ENCODE data around the gene TMEM121.
"Not testable (repeated sequence)": the region's sequence is repeated elsewhere in the genome, so short reads cannot be mapped to it uniquely, and the experiment has no call there.

The TMEM121 gene

GRCh38 chr14:105528586-105529318, 2.4 kb downstream of the TMEM121 start:
- no peak for DNase-seq (ENCODE audit: low read depth, low spot score)

- no peak for DNase-seq (ENCODE audit: low read depth, low spot score)
Measured at GRCh38 chr14:105529319-105529568, 2.9 kb downstream of the TMEM121 start.

GRCh38 chr14:105529569-105530284, 3.3 kb downstream of the TMEM121 start:
- no peak for DNase-seq (ENCODE audit: low read depth, low spot score)

GRCh38 chr14:105530285-105531087, 4.1 kb downstream of the TMEM121 start:
- DNase-seq (ENCODE audit: low read depth, low spot score): no peak

- no peak for DNase-seq (ENCODE audit: low read depth, low spot score)
Measured at GRCh38 chr14:105531088-105531893, 4.9 kb downstream of the TMEM121 start.

DNA sequence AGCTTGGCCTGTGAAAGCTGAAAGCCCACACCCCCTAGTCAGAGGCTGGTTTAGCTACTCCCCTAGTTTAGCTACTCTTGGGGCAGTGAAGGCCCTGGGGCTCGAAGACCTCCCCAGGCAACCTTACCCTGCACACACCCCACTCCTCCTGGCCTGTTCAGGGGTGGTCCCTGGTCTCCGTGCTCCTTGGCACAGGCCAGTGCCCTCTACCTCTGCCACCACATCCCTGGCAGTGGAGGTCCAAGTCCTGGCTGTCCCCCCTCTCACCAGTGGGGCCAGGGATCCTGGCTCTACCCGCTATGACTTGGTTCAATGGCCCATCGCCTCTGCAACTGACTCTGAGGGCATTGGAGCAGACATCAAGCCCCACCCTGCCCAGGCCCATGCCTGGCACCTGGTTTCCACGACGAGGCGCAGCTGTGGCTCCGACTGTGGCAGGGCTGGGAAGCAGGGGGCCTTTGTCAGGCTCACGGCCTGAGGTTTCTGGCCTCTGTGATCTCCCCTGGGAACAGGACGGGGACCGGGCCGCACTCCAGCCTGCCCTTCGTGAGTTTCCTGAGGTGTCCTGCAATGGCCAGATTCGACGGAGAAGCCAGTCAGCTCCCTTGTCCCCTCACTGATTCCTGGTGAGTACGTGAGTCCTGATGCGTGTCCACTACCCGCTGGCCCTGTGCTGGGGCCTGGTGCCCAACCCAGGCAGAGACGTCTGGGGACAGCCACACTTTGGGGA, 5.7 kb downstream of the TMEM121 start:
- DNase-seq (ENCODE audit: low read depth, low spot score): no peak

DNA sequence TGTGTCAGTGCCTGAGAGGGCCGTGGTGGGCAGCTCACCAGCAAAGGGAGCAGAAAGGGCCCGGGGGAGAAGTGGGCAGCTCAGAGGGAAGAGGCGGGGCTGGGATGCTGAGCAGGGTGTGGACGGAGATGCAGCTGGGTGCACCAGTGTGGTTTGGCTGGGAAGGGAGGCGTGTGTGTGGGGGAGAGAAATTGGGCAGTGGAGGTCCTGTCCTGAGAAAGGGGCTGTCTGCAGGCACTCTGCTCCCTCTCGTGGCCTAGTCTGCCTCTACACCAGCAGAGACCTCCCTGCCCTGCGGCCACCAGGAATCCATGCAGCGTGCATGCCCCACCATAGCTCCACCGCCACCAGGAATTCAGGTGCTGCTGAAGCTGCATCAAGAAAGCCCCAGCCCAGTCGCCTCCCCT, 6.4 kb downstream of the TMEM121 start:
- no peak for DNase-seq (ENCODE audit: low read depth, low spot score)

GRCh38 chr14:105533391-105533790, 7.0 kb downstream of the TMEM121 start:
- DNase-seq (ENCODE audit: low read depth, low spot score): no peak

GRCh38 chr14:105533811-105534498, 7.6 kb downstream of the TMEM121 start:
- DNase-seq (ENCODE audit: low read depth, low spot score): no peak

DNA sequence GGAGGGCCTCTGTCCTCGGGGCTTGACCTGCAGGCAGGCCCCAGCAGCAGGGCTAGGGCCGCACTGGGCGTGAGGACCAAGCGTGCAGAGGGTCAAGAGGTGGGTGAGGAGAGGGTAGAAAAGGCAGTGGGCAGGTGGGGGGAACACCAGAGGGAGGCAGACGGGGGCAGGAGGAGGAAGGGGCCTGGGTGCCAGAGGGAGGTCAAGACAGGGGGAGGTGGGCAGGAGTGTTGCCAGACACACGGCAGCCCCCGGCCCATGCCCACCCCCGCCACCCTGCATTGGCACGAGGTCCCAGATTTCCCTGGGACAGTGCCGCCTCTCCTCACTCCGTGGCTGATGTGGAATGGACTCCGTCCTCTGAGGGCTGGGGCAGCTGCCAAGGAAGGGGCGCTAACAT, 8.2 kb downstream of the TMEM121 start:
- DNase-seq (ENCODE audit: low read depth, low spot score): no peak

DNA sequence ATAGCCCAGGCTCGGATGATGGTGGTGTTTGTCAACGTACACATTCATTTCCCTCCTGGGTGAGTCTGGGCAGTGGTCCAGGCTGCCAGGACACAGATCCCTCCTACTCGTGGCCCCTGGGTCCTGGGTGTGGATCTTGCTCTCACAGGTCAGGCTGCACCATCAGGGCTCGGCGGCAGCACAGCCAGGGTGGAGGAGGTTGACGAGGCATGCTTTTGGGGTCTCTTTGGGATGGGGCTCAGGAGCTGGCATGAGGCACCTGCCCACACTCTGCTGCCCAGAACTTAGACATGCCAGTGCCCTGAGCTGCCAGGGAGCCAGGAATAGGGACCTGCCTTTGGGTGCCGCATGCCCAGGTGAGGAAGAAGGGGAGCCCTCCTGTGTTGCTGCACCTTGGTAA, 9.7 kb downstream of the TMEM121 start:
- no peak for DNase-seq (ENCODE audit: low read depth, low spot score)

DNA sequence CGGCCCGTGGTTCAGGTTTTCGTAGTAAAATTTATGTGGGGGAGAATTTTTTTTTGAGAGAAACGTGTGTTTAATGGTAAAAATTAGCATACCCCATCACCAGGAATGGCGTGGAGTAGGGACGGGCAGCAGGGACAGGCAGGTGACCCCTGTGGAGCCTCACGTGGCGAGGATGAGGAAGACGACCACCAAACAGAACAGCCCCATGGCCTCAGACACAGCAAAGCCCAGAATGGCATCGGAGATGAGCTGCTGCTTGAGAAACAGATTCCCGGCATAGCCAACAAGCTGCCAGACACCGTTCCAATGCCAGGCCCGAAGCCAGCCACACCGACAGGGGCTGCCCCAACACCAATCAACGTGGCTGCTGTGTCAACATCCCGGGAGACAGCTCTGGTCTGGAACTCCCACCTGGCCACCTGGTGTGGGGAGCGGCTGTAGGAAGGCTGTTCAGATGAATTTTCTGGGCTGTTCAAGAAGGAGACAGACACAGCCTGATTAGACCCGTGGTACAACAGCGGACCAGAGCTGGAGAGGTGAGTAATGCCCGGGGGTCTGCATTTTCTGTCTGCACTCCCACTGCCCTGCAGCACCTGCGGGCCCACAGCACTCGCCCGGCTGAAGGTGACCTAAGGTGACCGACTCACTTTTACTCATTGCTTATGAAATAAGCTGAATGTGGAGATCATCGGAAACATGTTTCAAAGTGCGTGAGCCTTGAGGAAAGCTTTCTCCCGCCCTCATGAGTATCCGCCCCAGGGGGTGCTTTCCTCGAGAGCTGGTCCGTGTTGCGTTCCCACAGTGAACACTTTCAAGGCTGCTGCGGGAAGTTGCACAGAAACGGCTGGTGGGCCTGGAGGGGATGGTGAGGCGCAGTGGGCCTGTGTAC, 10.6 kb downstream of the TMEM121 start:
- no peak for DNase-seq (ENCODE audit: low read depth, low spot score)

- no peak for DNase-seq (ENCODE audit: low read depth, low spot score)
Measured at GRCh38 chr14:105537580-105538474, 11.4 kb downstream of the TMEM121 start.

DNA sequence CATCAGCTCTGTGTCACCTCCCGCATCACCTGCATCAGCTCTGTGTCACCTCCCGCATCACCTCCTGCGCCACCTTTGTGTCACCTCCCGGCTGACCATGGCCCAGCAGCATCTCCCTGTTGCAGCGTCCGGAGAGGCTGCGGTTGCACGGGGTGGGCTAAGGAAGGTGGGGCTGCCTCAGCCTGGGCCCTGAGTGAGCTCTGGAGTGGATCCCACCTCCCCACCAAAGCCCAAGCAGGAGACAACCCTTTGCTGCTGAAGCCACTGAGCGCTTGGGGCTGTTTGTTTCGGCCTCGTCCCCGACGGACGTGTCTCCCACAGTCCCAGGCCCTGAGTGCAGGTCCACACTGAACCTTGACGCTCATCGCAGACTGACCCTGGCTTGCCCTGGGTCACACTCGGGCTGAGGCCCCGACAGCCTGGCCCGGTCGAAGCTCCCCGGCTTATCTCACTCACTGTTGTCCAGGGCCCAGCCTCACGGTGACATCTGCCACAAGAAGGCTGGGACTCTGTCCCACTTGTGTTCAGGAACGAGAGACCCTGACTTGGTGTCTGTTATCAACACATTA, 12.2 kb downstream of the TMEM121 start:
- DNase-seq (ENCODE audit: low read depth, low spot score): no peak

DNA sequence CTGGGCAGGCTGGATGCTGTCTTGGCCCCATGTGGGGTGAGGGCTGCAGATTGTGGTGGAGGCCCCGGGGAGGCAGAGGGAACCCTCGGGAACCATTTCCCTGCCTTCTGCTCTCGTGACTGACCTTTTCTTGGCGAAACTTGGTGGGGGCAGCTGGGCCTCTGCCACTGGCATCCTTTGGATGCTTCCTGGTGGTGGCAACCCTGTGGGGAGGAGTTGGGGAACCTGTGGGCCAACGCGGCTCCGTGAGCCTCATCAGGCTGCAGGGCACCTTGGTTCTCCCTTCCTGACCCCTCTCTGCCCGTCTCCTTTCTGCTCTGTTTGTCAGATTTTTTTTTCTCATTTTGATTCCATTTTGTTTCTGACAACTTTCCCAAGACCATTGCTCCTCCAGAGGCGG, 14.4 kb downstream of the TMEM121 start:
- DNase-seq (ENCODE audit: low read depth, low spot score): no peak

- DNase-seq (ENCODE audit: low read depth, low spot score): no peak
Measured at GRCh38 chr14:105541218-105541875, 15.0 kb downstream of the TMEM121 start.

DNA sequence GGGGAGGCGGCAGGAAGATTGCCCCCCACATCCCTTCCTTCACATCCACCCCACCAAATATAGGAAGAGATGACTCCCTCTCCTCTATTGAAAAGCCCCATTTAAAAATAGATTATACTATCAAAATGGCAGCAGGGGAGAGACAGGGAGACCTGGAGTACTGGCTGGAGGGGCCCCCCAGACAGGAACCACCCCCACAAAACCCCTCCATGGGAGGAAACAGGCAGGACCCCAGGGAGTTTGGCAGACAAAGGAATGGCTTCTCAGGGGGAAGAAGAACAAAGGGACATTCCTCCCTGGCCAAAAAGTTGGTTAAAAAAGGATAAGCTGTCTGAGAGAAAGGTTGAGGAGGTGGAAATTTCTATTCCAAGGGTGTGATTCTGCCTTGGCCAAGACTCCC, 19.3 kb downstream of the TMEM121 start:
- DNase-seq (ENCODE audit: low read depth, low spot score): not testable (repeated sequence)

- not testable (repeated sequence) for DNase-seq (ENCODE audit: low read depth, low spot score)
Measured at GRCh38 chr14:105546410-105546809, 20.0 kb downstream of the TMEM121 start.

All from smooth muscle cell of the brain vasculature (primary cell).